ENCODE measurements around the gene GSDME.

DNA sequence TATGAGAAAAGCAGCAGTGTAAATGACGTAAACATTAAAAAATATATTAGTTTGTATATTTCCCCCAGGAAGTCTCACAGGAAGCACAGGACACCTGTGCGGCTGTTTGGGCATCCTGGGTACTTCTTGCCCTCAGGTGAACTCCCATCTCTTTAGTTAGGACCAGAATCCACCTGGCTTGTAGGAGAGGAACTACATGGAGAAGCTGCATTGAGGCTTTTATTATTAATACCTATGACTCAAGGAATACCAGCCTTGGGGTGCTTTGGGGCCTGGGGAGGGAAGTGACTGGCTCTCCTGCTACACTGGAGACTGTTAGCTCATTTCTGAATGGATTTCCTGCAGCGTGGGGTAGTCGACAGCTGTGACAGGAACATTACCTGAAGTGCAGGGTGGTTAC is 40.0 kb upstream of the GSDME start:
- TF ChIP-seq, protein P1, sequence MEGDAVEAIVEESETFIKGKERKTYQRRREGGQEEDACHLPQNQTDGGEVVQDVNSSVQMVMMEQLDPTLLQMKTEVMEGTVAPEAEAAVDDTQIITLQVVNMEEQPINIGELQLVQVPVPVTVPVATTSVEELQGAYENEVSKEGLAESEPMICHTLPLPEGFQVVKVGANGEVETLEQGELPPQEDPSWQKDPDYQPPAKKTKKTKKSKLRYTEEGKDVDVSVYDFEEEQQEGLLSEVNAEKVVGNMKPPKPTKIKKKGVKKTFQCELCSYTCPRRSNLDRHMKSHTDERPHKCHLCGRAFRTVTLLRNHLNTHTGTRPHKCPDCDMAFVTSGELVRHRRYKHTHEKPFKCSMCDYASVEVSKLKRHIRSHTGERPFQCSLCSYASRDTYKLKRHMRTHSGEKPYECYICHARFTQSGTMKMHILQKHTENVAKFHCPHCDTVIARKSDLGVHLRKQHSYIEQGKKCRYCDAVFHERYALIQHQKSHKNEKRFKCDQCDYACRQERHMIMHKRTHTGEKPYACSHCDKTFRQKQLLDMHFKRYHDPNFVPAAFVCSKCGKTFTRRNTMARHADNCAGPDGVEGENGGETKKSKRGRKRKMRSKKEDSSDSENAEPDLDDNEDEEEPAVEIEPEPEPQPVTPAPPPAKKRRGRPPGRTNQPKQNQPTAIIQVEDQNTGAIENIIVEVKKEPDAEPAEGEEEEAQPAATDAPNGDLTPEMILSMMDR (conservative IDR thresholded peaks at IDR 0.05 in 1 of 2, IDR thresholded peaks at IDR 0.05 in 1 of 2; ENCODE audit: low read depth in 1 of 2, low read length in 2 of 2), result no peak
- no peak for TF ChIP-seq EZH2 (IDR thresholded peaks at IDR 0.05; ENCODE audit: low read length, missing control alignments)

Data from fibroblast of lung (primary cell).